ENCODE results near the gene LRRN4CL.
A peak's percentile ranks its signal among the peaks of the same experiment; 100 is the strongest.

GRCh38 chr11:62665075-62665598, 24.2 kb downstream of the LRRN4CL start, which contains the start of the genes C11orf98 and CSKMT:
- TF ChIP-seq POLR2A (IDR thresholded peaks at IDR 0.05) = peak; percentile 95 to 96
- peak in 1 of 4 experiments; percentile 16 for TF ChIP-seq CTCF (IDR thresholded peaks at IDR 0.05)

Measured in uterus (tissue), 2 donors.